Glutamatergic neuron (in vitro differentiated cells): ENCODE measurements around the gene ZNF652. TPM values are rescaled to one million over a fixed set of nuclear protein-coding genes. Genes with fewer than 3 reads are reported as not detected.

Source experiments
- DNase-seq: peaks from one replicate; pipeline ENCODE4 v3.0.0; 2022
- H3K27ac Mint-ChIP-seq: one replicate; pipeline ENCODE4 v1.8.0; 2020; ENCODE audit warnings: mild to moderate bottlenecking, mixed read lengths, inconsistent platforms; ENCODE audit not compliant: unreplicated experiment
- H3K27me3 Mint-ChIP-seq: one replicate; pipeline ENCODE4 v1.8.0; 2020; ENCODE audit warnings: mild to moderate bottlenecking, moderate library complexity, mixed read lengths, inconsistent platforms; ENCODE audit not compliant: unreplicated experiment
- H3K36me3 Mint-ChIP-seq: one replicate; pipeline ENCODE4 v1.8.0; 2020; ENCODE audit warnings: mild to moderate bottlenecking, mixed read lengths, inconsistent platforms; ENCODE audit not compliant: unreplicated experiment
- H3K4me1 Mint-ChIP-seq: one replicate; pipeline ENCODE4 v1.8.0; 2020; ENCODE audit warnings: mild to moderate bottlenecking, low read depth, mixed read lengths, inconsistent platforms; ENCODE audit not compliant: unreplicated experiment
- H3K4me3 Mint-ChIP-seq: one replicate; pipeline ENCODE4 v1.8.0; 2020; ENCODE audit warnings: mild to moderate bottlenecking, mixed read lengths, inconsistent platforms; ENCODE audit not compliant: unreplicated experiment
- H3K9me3 Mint-ChIP-seq: one replicate; pipeline ENCODE4 v1.8.0; 2020; ENCODE audit warnings: mild to moderate bottlenecking, moderate library complexity, mixed read lengths, inconsistent platforms; ENCODE audit not compliant: unreplicated experiment
- CTCF ChIP-seq: fragments of 200-600 bp; sonication (generic); IDR thresholded peaks from one replicate; pipeline ENCODE4 v1.5.0; 2021; ENCODE audit not compliant: partially characterized antibody, unreplicated experiment
- total RNA-seq: library from RNA; stranded (reverse); fragmentation: NEBNext Ultra II Directional; extraction: Animal tissue kit (Norgen Biotek cat#: 25700); gene quantifications from one replicate; pipeline ENCODE4 v1.2.1, GENCODE V29; 2021; ENCODE audit not compliant: unreplicated experiment

ZNF652 gene
- total RNA-seq, 1 donor from 2014 or later: 37.4 TPM

GRCh38 chr17:49364119-49364518 is 2.1 kb upstream of the ZNF652 start:
- no peak for DNase-seq
- no peaks in the 10 kb centered on the region for H3K36me3 Mint-ChIP-seq

DNA sequence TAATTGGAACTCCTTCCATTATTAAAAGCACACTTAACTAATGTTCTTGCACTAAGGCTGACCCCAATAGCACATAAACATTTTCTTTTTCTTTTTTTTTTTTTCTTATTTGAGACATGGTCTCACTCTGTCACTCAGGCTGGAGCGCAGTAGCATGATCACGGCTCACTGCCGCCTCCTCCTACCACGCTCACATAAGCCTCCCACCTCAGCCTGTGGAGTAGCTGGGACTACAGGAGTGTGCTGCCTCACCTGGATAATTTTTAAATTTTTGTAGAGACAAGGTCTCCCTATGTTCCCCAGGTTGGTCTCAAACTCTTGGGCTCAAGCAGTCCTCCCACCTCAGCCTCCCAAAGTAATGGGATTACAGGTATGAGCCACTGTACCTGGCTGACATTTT is 1.2 kb upstream of the ZNF652 start:
- Mint-ChIP-seq H3K27ac (no peak overlapping the region), H3K27me3 (peaks cover 11% of the 10 kb centered on the region), H3K9me3 (peaks cover 6% of the 10 kb centered on the region), H3K4me1 (peaks cover 11% of the 10 kb centered on the region), H3K36me3 (no peaks in the 10 kb centered on the region), H3K4me3 (no peak overlapping the region)
- TF ChIP-seq CTCF: no peak
- DNase-seq: no peak

More at GRCh38 chr17:49364119-49364518, 2.1 kb upstream of the ZNF652 start:
- Mint-ChIP-seq H3K9me3 (peaks cover 6% of the 10 kb centered on the region), H3K4me1 (peaks cover 11% of the 10 kb centered on the region), H3K27ac (no peak overlapping the region), H3K4me3 (no peak overlapping the region), H3K27me3 (peaks cover 11% of the 10 kb centered on the region)
- TF ChIP-seq CTCF: no peak

- H3K4me3 Mint-ChIP-seq: peak overlapping the region; percentile 92
Measured at GRCh38 chr17:49362723-49363117, 670 bp upstream of the ZNF652 start.

DNA sequence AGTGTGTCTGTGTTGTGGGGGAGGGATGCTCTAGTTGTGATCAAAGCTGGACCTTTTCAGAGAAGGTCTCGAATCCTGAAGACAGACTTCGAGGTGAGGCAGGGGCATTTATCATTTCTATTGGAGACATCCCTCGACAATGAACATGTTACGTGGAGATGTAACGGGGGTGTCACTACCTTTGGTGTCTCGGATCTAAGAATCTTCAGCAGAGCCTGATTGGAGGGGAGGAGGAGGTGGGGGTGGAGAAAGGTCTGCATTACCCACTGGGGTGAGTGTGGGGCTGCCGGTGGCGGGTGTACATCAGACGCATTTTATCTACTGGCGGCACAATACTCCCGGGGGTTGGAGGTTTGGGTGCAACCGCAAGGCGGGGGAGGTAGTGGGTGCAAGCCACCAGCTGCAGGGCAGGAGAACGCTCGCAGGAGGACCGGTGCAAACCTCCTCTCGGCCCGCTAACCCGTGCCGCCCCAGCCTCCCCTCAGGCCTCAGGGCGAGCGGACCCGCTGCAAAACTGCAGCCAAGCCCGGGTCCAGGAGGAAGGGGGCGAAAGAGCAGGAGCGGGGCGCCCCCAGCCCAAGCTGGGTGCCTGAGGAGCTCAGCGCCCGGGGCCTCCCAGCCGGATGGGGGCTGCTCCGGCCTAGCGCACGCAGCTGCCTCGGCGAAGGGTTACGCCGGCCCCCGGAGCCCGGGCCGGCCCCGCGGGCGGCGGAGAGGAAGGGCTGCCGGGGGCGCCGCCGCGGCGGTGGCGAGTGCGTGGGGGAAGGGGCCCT is 735 bp downstream of the ZNF652 start:
- Mint-ChIP-seq H3K4me1 (peaks cover 11% of the 10 kb centered on the region), H3K36me3 (no peaks in the 10 kb centered on the region), H3K9me3 (peaks cover 6% of the 10 kb centered on the region), H3K27me3 (peaks cover 10% of the 10 kb centered on the region), H3K27ac (peak overlapping the region; percentile 81), H3K4me3 (peak overlapping the region; percentile 98)
- DNase-seq: peak; percentile 48
- TF ChIP-seq CTCF: no peak

More at GRCh38 chr17:49362723-49363117, 670 bp upstream of the ZNF652 start:
- H3K4me1 Mint-ChIP-seq: peaks cover 11% of the 10 kb centered on the region
- H3K36me3 Mint-ChIP-seq: no peaks in the 10 kb centered on the region
- H3K9me3 Mint-ChIP-seq: peaks cover 6% of the 10 kb centered on the region
- H3K27me3 Mint-ChIP-seq: peaks cover 10% of the 10 kb centered on the region
- peak overlapping the region; percentile 52 for H3K27ac Mint-ChIP-seq
- no peak for TF ChIP-seq CTCF
- no peak for DNase-seq

DNA sequence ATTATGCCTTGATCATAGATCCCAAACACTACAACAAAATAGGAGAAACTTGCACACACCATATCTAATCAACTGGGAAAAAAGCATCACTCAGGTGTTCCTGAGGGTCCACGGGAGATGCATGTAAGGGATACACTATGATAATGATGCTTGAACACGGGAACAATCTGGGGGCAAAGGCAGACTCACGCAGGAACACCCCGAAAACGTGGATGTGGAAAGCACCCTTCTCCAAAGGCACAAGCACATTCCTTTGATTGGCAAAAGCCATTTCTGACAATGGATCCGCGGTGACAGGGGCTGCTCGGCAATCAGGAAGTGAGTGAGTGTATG is 1.3 kb downstream of the ZNF652 start:
- peak overlapping the region; percentile 98 for H3K4me3 Mint-ChIP-seq
- H3K9me3 Mint-ChIP-seq: peaks cover 6% of the 10 kb centered on the region
- no peaks in the 10 kb centered on the region for H3K36me3 Mint-ChIP-seq
- no peak for TF ChIP-seq CTCF
- H3K4me1 Mint-ChIP-seq: peaks cover 11% of the 10 kb centered on the region
- DNase-seq: no peak
- H3K27me3 Mint-ChIP-seq: peaks cover 10% of the 10 kb centered on the region
- peak overlapping the region; percentile 81 for H3K27ac Mint-ChIP-seq
